ENCODE results near the gene PLA2G4E.

Gene PLA2G4E

DNA sequence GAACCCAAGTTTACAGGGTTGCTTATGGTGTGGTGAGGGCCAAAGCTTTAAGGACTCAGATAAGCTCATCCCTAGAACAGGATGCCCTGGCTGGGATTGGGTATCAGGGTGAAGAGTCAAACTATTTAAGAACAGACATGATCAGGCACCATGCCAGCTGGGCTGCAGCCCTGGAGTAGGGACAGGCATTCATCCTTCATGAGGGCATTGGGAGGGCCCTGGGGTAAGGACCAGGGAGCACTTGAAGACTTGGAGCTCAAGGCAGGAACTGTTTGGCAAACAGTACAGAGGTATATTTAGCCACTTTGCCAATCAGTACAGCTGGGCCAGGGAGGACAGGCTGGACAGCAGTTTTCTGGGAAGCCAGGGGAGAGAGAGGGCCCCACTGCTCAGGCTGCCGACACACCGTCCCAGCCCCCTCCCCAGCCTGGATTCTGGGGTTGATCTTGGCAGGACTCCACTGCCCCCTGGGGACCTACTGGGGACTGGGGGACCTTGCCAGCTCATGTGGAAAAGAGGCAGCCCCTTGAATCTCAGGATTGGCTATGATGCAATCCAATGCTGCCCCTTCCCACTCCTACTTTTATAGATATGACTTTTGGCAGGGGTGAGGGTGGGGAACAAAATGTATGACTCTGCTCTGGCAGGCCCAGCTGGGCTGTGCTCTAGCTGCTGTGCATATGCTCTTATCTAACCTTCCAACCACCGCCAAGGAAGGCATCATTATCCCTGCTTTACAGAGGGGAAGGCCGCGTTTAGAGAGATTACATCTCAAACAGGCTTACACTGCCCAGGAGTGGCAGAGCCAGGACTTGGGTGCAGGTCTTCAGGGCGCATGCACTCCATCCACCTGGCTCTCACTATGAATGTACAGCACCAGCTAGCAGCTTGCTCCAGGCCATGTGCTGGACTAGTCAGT lies 2.3 kb downstream of the PLA2G4E start:
- Mint-ChIP-seq H3K27ac (no peak overlapping the region), H3K4me3 (no peak overlapping the region), H3K27me3 (ENCODE audit: low read depth) (peaks cover 2% of the 10 kb centered on the region), H3K4me1 (ENCODE audit: low read depth) (no peaks in the 10 kb centered on the region), H3K36me3 (ENCODE audit: low read depth) (no peaks in the 10 kb centered on the region), H3K9me3 (no peaks in the 10 kb centered on the region)
- DNase-seq (ENCODE audit: low spot score) = no peak

- H3K9me3 Mint-ChIP-seq = no peaks in the 10 kb centered on the region
- no peak overlapping the region for H3K27ac Mint-ChIP-seq
- no peak for DNase-seq (ENCODE audit: low spot score)
- no peaks in the 10 kb centered on the region for H3K36me3 Mint-ChIP-seq (ENCODE audit: low read depth)
- H3K27me3 Mint-ChIP-seq (ENCODE audit: low read depth) = peaks cover 2% of the 10 kb centered on the region
- H3K4me1 Mint-ChIP-seq (ENCODE audit: low read depth) = no peaks in the 10 kb centered on the region
- no peak overlapping the region for H3K4me3 Mint-ChIP-seq
These were observed 3.9 kb downstream of the PLA2G4E start for GRCh38 chr15:42016971-42017370.

GRCh38 chr15:42014406-42014805 lies 6.4 kb downstream of the PLA2G4E start:
- Mint-ChIP-seq H3K27me3 (ENCODE audit: low read depth) (peaks cover 2% of the 10 kb centered on the region), H3K4me1 (ENCODE audit: low read depth) (peaks cover 11% of the 10 kb centered on the region), H3K36me3 (ENCODE audit: low read depth) (no peaks in the 10 kb centered on the region), H3K4me3 (no peak overlapping the region), H3K27ac (no peak overlapping the region), H3K9me3 (no peaks in the 10 kb centered on the region)
- DNase-seq (ENCODE audit: low spot score) = no peak

- no peak for DNase-seq (ENCODE audit: low spot score)
- Mint-ChIP-seq H3K36me3 (ENCODE audit: low read depth) (no peaks in the 10 kb centered on the region), H3K27ac (no peak overlapping the region), H3K4me3 (no peak overlapping the region), H3K9me3 (no peaks in the 10 kb centered on the region), H3K27me3 (ENCODE audit: low read depth) (peaks cover 2% of the 10 kb centered on the region), H3K4me1 (ENCODE audit: low read depth) (peaks cover 11% of the 10 kb centered on the region)
These were observed 7.8 kb downstream of the PLA2G4E start for GRCh38 chr15:42012928-42013482.

DNA sequence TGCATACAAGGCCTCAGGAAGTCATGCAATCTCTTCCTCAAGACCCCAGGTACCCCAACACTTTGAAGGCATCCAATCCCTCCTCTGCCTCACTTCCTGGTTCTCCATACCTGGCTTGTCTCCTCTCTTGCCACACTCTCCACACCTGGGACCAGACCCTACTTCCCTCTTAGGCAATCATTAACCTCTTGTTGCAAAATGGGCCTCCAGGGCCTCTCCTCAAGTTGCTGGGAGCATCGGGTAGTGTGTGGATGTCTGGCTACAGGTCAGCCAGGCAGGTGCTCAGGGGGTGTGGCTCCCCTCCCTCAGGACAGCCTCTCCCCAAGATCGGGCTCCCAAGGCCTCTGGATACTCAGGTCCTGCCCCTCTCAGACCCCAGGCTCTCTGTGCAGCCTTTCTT lies 8.6 kb downstream of the PLA2G4E start:
- no peak for DNase-seq (ENCODE audit: low spot score)
- Mint-ChIP-seq H3K4me1 (ENCODE audit: low read depth) (peaks cover 11% of the 10 kb centered on the region), H3K27ac (peak overlapping the region; percentile 47), H3K4me3 (no peak overlapping the region), H3K9me3 (no peaks in the 10 kb centered on the region), H3K27me3 (ENCODE audit: low read depth) (peaks cover 1% of the 10 kb centered on the region), H3K36me3 (ENCODE audit: low read depth) (no peaks in the 10 kb centered on the region)

GRCh38 chr15:42011074-42011473 lies 9.8 kb downstream of the PLA2G4E start:
- no peaks in the 10 kb centered on the region for H3K9me3 Mint-ChIP-seq
- no peak for DNase-seq (ENCODE audit: low spot score)
- no peaks in the 10 kb centered on the region for H3K27me3 Mint-ChIP-seq (ENCODE audit: low read depth)
- peaks cover 11% of the 10 kb centered on the region for H3K4me1 Mint-ChIP-seq (ENCODE audit: low read depth)
- H3K36me3 Mint-ChIP-seq (ENCODE audit: low read depth) = no peaks in the 10 kb centered on the region
- no peak overlapping the region for H3K4me3 Mint-ChIP-seq
- no peak overlapping the region for H3K27ac Mint-ChIP-seq

- Mint-ChIP-seq H3K9me3 (no peaks in the 10 kb centered on the region), H3K36me3 (ENCODE audit: low read depth) (no peaks in the 10 kb centered on the region), H3K27ac (no peak overlapping the region), H3K4me3 (no peak overlapping the region), H3K4me1 (ENCODE audit: low read depth) (peaks cover 11% of the 10 kb centered on the region), H3K27me3 (ENCODE audit: low read depth) (no peaks in the 10 kb centered on the region)
- DNase-seq (ENCODE audit: low spot score) = no peak
These were observed 10.4 kb downstream of the PLA2G4E start for GRCh38 chr15:42010434-42010833.

DNA sequence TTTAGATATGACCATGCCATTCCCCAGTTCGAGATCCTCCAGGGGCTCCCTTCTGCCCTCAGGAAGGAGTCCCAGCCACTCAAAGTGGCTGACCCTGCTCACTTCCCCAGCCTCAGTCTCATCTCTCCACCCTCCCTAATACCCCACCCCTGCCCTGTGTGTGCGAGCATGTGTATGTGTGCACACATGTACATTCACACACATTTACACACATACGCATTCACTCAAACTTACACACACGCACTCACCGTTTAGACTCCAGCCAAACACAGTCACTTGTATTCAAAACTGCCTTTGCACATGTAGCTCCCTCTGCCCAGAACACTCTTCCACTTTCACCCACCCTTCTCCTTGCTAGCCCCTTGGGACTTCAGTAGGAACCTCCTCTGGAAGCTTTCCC lies 11.4 kb downstream of the PLA2G4E start:
- H3K9me3 Mint-ChIP-seq = no peaks in the 10 kb centered on the region
- no peak overlapping the region for H3K27ac Mint-ChIP-seq
- no peaks in the 10 kb centered on the region for H3K36me3 Mint-ChIP-seq (ENCODE audit: low read depth)
- no peak overlapping the region for H3K4me3 Mint-ChIP-seq
- H3K27me3 Mint-ChIP-seq (ENCODE audit: low read depth) = no peaks in the 10 kb centered on the region
- no peak for DNase-seq (ENCODE audit: low spot score)
- peaks cover 11% of the 10 kb centered on the region for H3K4me1 Mint-ChIP-seq (ENCODE audit: low read depth)

DNA sequence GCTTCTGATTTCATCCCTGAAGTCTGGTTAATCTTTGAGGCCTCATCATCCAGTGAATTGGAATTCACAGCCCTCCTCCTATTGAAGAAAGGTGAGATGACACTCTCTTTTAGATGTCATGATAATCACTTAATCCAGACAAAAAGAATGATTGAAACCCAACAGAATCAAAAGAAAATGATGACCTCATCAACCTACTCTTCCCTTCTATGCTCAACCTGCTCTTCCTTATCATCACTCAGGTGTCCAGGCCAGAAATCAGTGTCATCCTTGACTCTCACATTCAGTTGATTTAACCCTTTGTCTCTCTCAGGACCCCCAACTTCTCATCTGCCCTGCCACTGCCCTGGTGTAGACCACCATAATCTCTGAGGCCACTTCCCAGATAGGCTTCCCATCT lies 11.8 kb downstream of the PLA2G4E start:
- H3K9me3 Mint-ChIP-seq = no peaks in the 10 kb centered on the region
- no peak for DNase-seq (ENCODE audit: low spot score)
- peaks cover 11% of the 10 kb centered on the region for H3K4me1 Mint-ChIP-seq (ENCODE audit: low read depth)
- H3K4me3 Mint-ChIP-seq = no peak overlapping the region
- H3K27me3 Mint-ChIP-seq (ENCODE audit: low read depth) = peaks cover under 1% of the 10 kb centered on the region
- H3K36me3 Mint-ChIP-seq (ENCODE audit: low read depth) = no peaks in the 10 kb centered on the region
- H3K27ac Mint-ChIP-seq = no peak overlapping the region

- peaks cover 4% of the 10 kb centered on the region for H3K27me3 Mint-ChIP-seq (ENCODE audit: low read depth)
- H3K9me3 Mint-ChIP-seq = no peaks in the 10 kb centered on the region
- no peak for DNase-seq (ENCODE audit: low spot score)
- no peaks in the 10 kb centered on the region for H3K36me3 Mint-ChIP-seq (ENCODE audit: low read depth)
- peaks cover 11% of the 10 kb centered on the region for H3K4me1 Mint-ChIP-seq (ENCODE audit: low read depth)
- no peak overlapping the region for H3K27ac Mint-ChIP-seq
- no peak overlapping the region for H3K4me3 Mint-ChIP-seq
These were observed 13.5 kb downstream of the PLA2G4E start for GRCh38 chr15:42007386-42007785.

GRCh38 chr15:42002333-42002732 lies 18.5 kb downstream of the PLA2G4E start:
- no peaks in the 10 kb centered on the region for H3K9me3 Mint-ChIP-seq
- peaks cover 6% of the 10 kb centered on the region for H3K27me3 Mint-ChIP-seq (ENCODE audit: low read depth)
- H3K27ac Mint-ChIP-seq = no peak overlapping the region
- no peak for DNase-seq (ENCODE audit: low spot score)
- no peaks in the 10 kb centered on the region for H3K4me1 Mint-ChIP-seq (ENCODE audit: low read depth)
- H3K4me3 Mint-ChIP-seq = no peak overlapping the region
- H3K36me3 Mint-ChIP-seq (ENCODE audit: low read depth) = no peaks in the 10 kb centered on the region

GRCh38 chr15:42001236-42001635 lies 19.6 kb downstream of the PLA2G4E start:
- Mint-ChIP-seq H3K36me3 (ENCODE audit: low read depth) (no peaks in the 10 kb centered on the region), H3K9me3 (no peaks in the 10 kb centered on the region), H3K4me1 (ENCODE audit: low read depth) (no peaks in the 10 kb centered on the region), H3K4me3 (no peak overlapping the region), H3K27me3 (ENCODE audit: low read depth) (peaks cover 6% of the 10 kb centered on the region), H3K27ac (no peak overlapping the region)
- DNase-seq (ENCODE audit: low spot score) = no peak

GRCh38 chr15:41999290-42000285 lies 21.3 kb downstream of the PLA2G4E start:
- Mint-ChIP-seq H3K9me3 (no peaks in the 10 kb centered on the region), H3K36me3 (ENCODE audit: low read depth) (no peaks in the 10 kb centered on the region), H3K27me3 (ENCODE audit: low read depth) (peaks cover 8% of the 10 kb centered on the region), H3K27ac (no peak overlapping the region), H3K4me3 (no peak overlapping the region), H3K4me1 (ENCODE audit: low read depth) (no peaks in the 10 kb centered on the region)
- DNase-seq (ENCODE audit: low spot score) = no peak

GRCh38 chr15:41997845-41998244 lies 23.0 kb downstream of the PLA2G4E start:
- peaks cover 4% of the 10 kb centered on the region for H3K27me3 Mint-ChIP-seq (ENCODE audit: low read depth)
- H3K4me1 Mint-ChIP-seq (ENCODE audit: low read depth) = no peaks in the 10 kb centered on the region
- DNase-seq (ENCODE audit: low spot score) = no peak
- H3K36me3 Mint-ChIP-seq (ENCODE audit: low read depth) = no peaks in the 10 kb centered on the region
- no peak overlapping the region for H3K27ac Mint-ChIP-seq
- H3K4me3 Mint-ChIP-seq = no peak overlapping the region
- no peaks in the 10 kb centered on the region for H3K9me3 Mint-ChIP-seq
